MG63 (cell line): Measurements from ENCODE around the gene APP. TPM values are rescaled to one million over a fixed set of nuclear protein-coding genes. Genes with fewer than 3 reads are reported as not detected.

Experiments used
- DNase-seq: peaks from one replicate; pipeline ENCODE4 v3.0.0-alpha.2; 2020
- H3K27me3 ChIP-seq: fragments of 250-450 bp; sonication (Bioruptor Pico); 2 replicates; pipeline ENCODE4 v1.5.1; 2020; ENCODE audit warnings: mild to moderate bottlenecking, moderate library complexity
- H3K36me3 ChIP-seq: fragments of 250-450 bp; sonication (Bioruptor Pico); 2 replicates; pipeline ENCODE4 v1.5.1; 2020; ENCODE audit warnings: mild to moderate bottlenecking, moderate library complexity
- H3K4me3 ChIP-seq: fragments of 250-450 bp; sonication (Bioruptor Pico); 2 replicates; pipeline ENCODE4 v1.5.1; 2020; ENCODE audit warnings: mild to moderate bottlenecking, moderate library complexity
- H3K9me3 ChIP-seq: fragments of 250-450 bp; sonication (Bioruptor Pico); 2 replicates; pipeline ENCODE4 v1.5.1; 2020; ENCODE audit warnings: mild to moderate bottlenecking, moderate library complexity
- total RNA-seq: library from RNA; depleted of rRNA; stranded (reverse); fragments of >200 nt; shearing (Covaris generic); gene quantifications from 2 replicates; pipeline ENCODE4 v1.2.3, GENCODE V29; 2014; ENCODE audit warnings: low replicate concordance

APP gene
- total RNA-seq, 1 experiment from 2014 or later, result 252 TPM

DNA sequence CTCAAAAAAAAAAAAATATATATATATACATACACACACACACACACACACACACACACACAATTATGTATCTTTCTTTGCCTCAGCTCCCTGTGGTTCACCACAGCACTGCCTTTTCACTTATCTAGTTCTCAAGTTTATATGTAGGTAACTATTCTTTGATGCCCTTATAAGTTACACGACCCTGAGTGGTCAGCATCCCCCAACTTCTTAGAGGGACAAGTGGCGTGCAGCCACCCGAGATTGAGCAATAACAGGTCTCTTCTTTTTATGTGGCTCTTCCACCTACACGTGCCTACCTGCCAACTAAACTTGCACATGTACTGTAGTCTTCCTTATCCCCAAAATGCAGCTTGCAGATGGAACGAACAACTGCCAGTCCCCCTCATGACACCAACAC, 315.0 kb downstream of the APP start:
- no peak overlapping the region for H3K4me3 ChIP-seq
- no peak for DNase-seq
- no peaks in the 10 kb centered on the region for H3K9me3 ChIP-seq
- no peaks in the 10 kb centered on the region for H3K27me3 ChIP-seq
- no peaks in the 10 kb centered on the region for H3K36me3 ChIP-seq

- no peak overlapping the region for H3K4me3 ChIP-seq
- peaks cover 4% of the 10 kb centered on the region; the same call in 1 of the 2 replicates for H3K9me3 ChIP-seq
- H3K36me3 ChIP-seq, result no peaks in the 10 kb centered on the region
- no peak for DNase-seq
- H3K27me3 ChIP-seq, result no peaks in the 10 kb centered on the region
Measured at GRCh38 chr21:25850126-25850842, 320.3 kb downstream of the APP start.

GRCh38 chr21:25848309-25848708, 322.3 kb downstream of the APP start:
- Histone ChIP-seq H3K9me3 (peaks cover 4% of the 10 kb centered on the region; the same call in 1 of the 2 replicates), H3K4me3 (no peak overlapping the region), H3K27me3 (no peaks in the 10 kb centered on the region), H3K36me3 (no peaks in the 10 kb centered on the region)
- no peak for DNase-seq

GRCh38 chr21:25845729-25846256, 324.8 kb downstream of the APP start:
- DNase-seq, result peak; percentile 48
- H3K36me3 ChIP-seq, result no peaks in the 10 kb centered on the region
- H3K4me3 ChIP-seq, result no peak overlapping the region
- no peaks in the 10 kb centered on the region for H3K27me3 ChIP-seq
- peaks cover 4% of the 10 kb centered on the region; the same call in 1 of the 2 replicates for H3K9me3 ChIP-seq

GRCh38 chr21:25842925-25843324, 327.6 kb downstream of the APP start:
- H3K27me3 ChIP-seq, result no peaks in the 10 kb centered on the region
- H3K36me3 ChIP-seq, result no peaks in the 10 kb centered on the region
- peaks cover 3% of the 10 kb centered on the region; the same call in 1 of the 2 replicates for H3K9me3 ChIP-seq
- no peak overlapping the region for H3K4me3 ChIP-seq
- no peak for DNase-seq

GRCh38 chr21:25838809-25839208, 331.8 kb downstream of the APP start:
- no peak overlapping the region for H3K4me3 ChIP-seq
- peak; percentile 57 for DNase-seq
- H3K9me3 ChIP-seq, result peaks cover 2% of the 10 kb centered on the region; the same call in 1 of the 2 replicates
- H3K36me3 ChIP-seq, result no peaks in the 10 kb centered on the region
- H3K27me3 ChIP-seq, result no peaks in the 10 kb centered on the region

GRCh38 chr21:25837533-25838265, 332.9 kb downstream of the APP start:
- H3K36me3 ChIP-seq, result no peaks in the 10 kb centered on the region
- DNase-seq, result no peak
- peaks cover 2% of the 10 kb centered on the region for H3K9me3 ChIP-seq
- H3K27me3 ChIP-seq, result no peaks in the 10 kb centered on the region
- no peak overlapping the region for H3K4me3 ChIP-seq

DNA sequence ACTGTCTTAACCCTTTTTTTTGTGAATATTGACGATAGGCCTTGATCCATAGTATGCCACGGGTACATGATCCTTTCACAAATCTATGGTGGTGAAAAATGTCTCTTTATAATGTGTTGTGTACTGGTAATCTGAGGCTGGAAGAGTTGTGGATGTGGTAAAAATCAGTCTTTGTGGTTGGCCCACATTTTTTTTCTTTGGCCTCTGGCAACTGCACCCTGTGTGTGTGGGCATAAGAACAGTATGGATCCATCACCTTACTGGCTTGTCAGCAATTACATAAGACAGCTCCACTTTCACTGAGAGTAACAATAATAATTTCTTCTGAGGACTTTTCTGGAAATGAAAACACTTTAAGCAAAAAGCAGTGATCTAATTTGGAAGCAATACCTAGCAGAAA, 334.2 kb downstream of the APP start:
- Histone ChIP-seq H3K9me3 (peaks cover 2% of the 10 kb centered on the region), H3K27me3 (no peaks in the 10 kb centered on the region), H3K36me3 (no peaks in the 10 kb centered on the region), H3K4me3 (no peak overlapping the region)
- DNase-seq, result peak; percentile 18

DNA sequence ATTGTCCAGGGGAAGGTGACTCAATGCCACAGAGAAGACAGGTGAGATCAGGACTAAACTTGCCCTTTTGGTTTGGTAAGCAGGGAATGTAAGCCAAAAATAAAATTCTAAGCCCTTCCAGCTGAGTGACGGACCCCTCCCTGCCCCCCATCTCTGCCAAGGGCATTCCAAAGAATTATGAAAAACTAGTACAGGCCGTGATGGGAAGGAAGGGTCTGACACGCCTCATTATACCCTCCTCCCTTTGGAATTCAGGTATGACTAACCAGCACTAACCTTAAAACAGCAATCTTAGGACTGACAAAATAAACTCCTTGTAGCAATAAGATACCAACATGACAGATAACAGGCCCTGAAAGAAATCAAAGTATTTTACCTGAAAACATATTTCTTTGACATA, 336.2 kb downstream of the APP start:
- Histone ChIP-seq H3K4me3 (no peak overlapping the region), H3K36me3 (no peaks in the 10 kb centered on the region), H3K9me3 (peaks cover 2% of the 10 kb centered on the region), H3K27me3 (no peaks in the 10 kb centered on the region)
- DNase-seq, result no peak

DNA sequence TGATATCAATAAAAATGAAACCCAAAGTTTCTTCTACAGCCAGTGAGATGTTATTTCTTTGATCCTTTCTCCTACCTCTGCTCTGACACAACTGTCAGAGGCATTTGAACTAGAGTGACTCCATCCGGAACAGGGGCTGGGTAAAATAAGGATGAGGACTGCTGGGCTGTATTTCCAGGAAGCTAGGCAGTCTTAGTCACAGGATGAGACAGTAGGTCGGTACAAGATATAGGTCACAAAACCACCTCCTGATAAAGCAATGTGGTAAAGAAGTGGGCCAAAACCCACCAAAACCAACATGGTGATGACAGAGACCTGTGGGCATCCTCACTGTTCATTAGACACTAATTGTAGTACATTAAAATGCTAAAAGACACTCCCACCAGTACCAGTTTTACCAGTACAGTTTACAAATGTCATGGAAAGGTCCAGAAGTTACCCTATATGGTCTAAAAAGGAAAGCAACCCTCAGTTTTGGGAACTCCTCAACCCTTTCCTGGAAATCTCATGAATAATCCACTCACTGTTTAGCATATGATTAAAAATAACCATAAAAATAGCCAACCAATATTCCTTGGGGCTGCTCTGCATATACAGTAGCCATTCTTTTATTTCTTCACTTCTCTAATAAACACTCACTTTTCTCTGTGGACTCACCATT, 339.1 kb downstream of the APP start:
- no peaks in the 10 kb centered on the region; the same call in none of the 2 replicates for H3K9me3 ChIP-seq
- no peaks in the 10 kb centered on the region for H3K27me3 ChIP-seq
- DNase-seq, result no peak

More for the DNA sequence above, 339.1 kb downstream of the APP start:
- no peaks in the 10 kb centered on the region for H3K36me3 ChIP-seq
- no peak overlapping the region for H3K4me3 ChIP-seq
